Gastrocnemius medialis (tissue), 4 donors: ENCODE data around the gene TMCC2. TPM values are rescaled to one million over a fixed set of nuclear protein-coding genes. Genes with fewer than 3 reads are reported as not detected.

Experiments
- ATAC-seq, 2 donors: fragments of 150-250 bp; one replicate each; pipeline ENCODE4 v1.9.1; 2016
- DNase-seq, 2 donors: peaks; one replicate each; pipeline ENCODE4 v3.0.0-alpha.2; 2019
- H3K27ac ChIP-seq, 4 donors: fragments of 200-600 bp; sonication (generic); 1 replicate in 1 of 4; 2 replicates in 3 of 4; pipeline ENCODE4 v1.5.1; 2016 to 2018; ENCODE audit warnings: mild to moderate bottlenecking in 2 of 4, moderate library complexity in 1 of 4
- H3K27me3 ChIP-seq, 3 donors: fragments of 200-600 bp; sonication (generic) in 2 of 3; 1 replicate in 1 of 3; 2 replicates in 2 of 3; pipeline versions ENCODE4 v1.5.1 to v1.6.0; 2016 to 2019; ENCODE audit warnings: mild to moderate bottlenecking in 1 of 3, moderate library complexity in 1 of 3
- H3K36me3 ChIP-seq, 2 donors: fragments of 200-600 bp; sonication (generic) in 1 of 2; one replicate each; pipeline ENCODE4 v1.5.1; 2017 to 2018
- H3K4me1 ChIP-seq, 2 donors: fragments of 200-600 bp; sonication (generic) in 1 of 2; one replicate each; pipeline ENCODE4 v1.5.1; 2016 to 2017; ENCODE audit warnings: mild to moderate bottlenecking in 2 of 2
- H3K4me3 ChIP-seq, 4 donors: fragments of 200-600 bp; sonication (generic) in 3 of 4; 1 replicate in 1 of 4; 2 replicates in 3 of 4; pipeline ENCODE4 v1.5.1; 2016 to 2019; ENCODE audit warnings: mild to moderate bottlenecking in 2 of 4
- H3K9me3 ChIP-seq, 3 donors: fragments of 200-600 bp; sonication (generic) in 2 of 3; 1 replicate in 1 of 3; 2 replicates in 2 of 3; pipeline ENCODE4 v1.5.1; 2016 to 2019
- CTCF ChIP-seq, 5 experiments: fragments of 450-650 bp in 3 of 5; fragments of 200-600 bp in 2 of 5; sonication (generic) in 2 of 5; IDR thresholded peaks in 4 of 5; conservative IDR thresholded peaks in 1 of 5; 1 replicate in 4 of 5; 2 replicates in 1 of 5; pipeline ENCODE4 v1.5.1; 2016 to 2019; ENCODE audit warnings: antibody characterized with exemption in 5 of 5, mild to moderate bottlenecking in 3 of 5, moderate library complexity in 3 of 5
- POLR2A ChIP-seq, 2 donors: fragments of 450-650 bp; IDR thresholded peaks; one replicate each; pipeline ENCODE4 v1.6.1; 2017; ENCODE audit warnings: antibody characterized with exemption in 2 of 2, mild to moderate bottlenecking in 2 of 2, moderate library complexity in 2 of 2
- in situ Hi-C, 4 donors: fragments of 200-750 bp; cut with MboI; loops; one replicate each; pipeline versions ENCODE4 v1.15.0 to v1.8.0; 2017; ENCODE audit warnings: low sequenced_read_pairs in 4 of 4
- intact Hi-C: fragments of 100-400 bp; cut with DNase I; formaldehyde crosslinking; loops from one replicate; pipeline ENCODE4 v1.15.1; 2023; ENCODE audit warnings: low total_unique reads
- total RNA-seq, 4 donors: library from RNA; depleted of rRNA; stranded (reverse); fragments of >200 nt; gene quantifications; one replicate each; pipeline versions ENCODE4 v1.1.0 to v1.2.3, GENCODE V29; 2016

TMCC2 gene
- total RNA-seq, 4 donors from 2014 or later: 1.1 to 7.6 (median 5.6) TPM

- in situ Hi-C loops: no loop called here
- Histone ChIP-seq H3K4me1 (peaks cover 71 to 82% of the 10 kb centered on the region in 2 donors), H3K27me3 (no peaks in the 10 kb centered on the region), H3K36me3 (no peaks in the 10 kb centered on the region), H3K27ac (peak overlapping the region; percentile 71 to 86 (median 82)), H3K4me3 (no peak overlapping the region), H3K9me3 (no peaks in the 10 kb centered on the region)
- ATAC-seq (peak in 1 of 2 donors; percentile 1), DNase-seq (no peak)
- intact Hi-C loops: loop anchor here (2.0 kb wide), 1 partner anchor 14 kb away; no protein-coding TSS in a partner anchor
- TF ChIP-seq CTCF (IDR thresholded peaks at IDR 0.05 in 4 of 5, conservative IDR thresholded peaks at IDR 0.05 in 1 of 5) (no peak), POLR2A (IDR thresholded peaks at IDR 0.05) (no peak)
Observed at GRCh38 chr1:205236526-205236925, 8.8 kb downstream of the TMCC2 start.

GRCh38 chr1:205236951-205237475 is 9.3 kb downstream of the TMCC2 start:
- ATAC-seq (no peak), DNase-seq (no peak)
- Histone ChIP-seq H3K4me1 (peaks cover 72 to 81% of the 10 kb centered on the region in 2 donors), H3K4me3 (no peak overlapping the region), H3K27ac (peak overlapping the region; percentile 71 to 86 (median 82)), H3K27me3 (no peaks in the 10 kb centered on the region), H3K9me3 (no peaks in the 10 kb centered on the region), H3K36me3 (no peaks in the 10 kb centered on the region)
- intact Hi-C loops (loop anchor here (2.0 kb wide), 1 partner anchor 14 kb away; no protein-coding TSS in a partner anchor), in situ Hi-C loops (no loop called here)
- TF ChIP-seq POLR2A (IDR thresholded peaks at IDR 0.05): no peak
- TF ChIP-seq CTCF (IDR thresholded peaks at IDR 0.05 in 4 of 5, conservative IDR thresholded peaks at IDR 0.05 in 1 of 5): no peak

- ATAC-seq (peak; percentile 26 to 32), DNase-seq (no peak)
- no peaks in the 10 kb centered on the region for H3K36me3 ChIP-seq
- TF ChIP-seq CTCF (IDR thresholded peaks at IDR 0.05 in 4 of 5, conservative IDR thresholded peaks at IDR 0.05 in 1 of 5): no peak
- H3K4me3 ChIP-seq: no peak overlapping the region
- H3K9me3 ChIP-seq: no peaks in the 10 kb centered on the region
- H3K27ac ChIP-seq: peak overlapping the region; percentile 71 to 86 (median 82)
- H3K27me3 ChIP-seq: no peaks in the 10 kb centered on the region
- peaks cover 75 to 82% of the 10 kb centered on the region in 2 donors for H3K4me1 ChIP-seq
- in situ Hi-C loops (no loop called here), intact Hi-C loops (loop anchor here (2.0 kb wide), 1 partner anchor 13 kb away; no protein-coding TSS in a partner anchor)
Observed at GRCh38 chr1:205237526-205238484, 10.1 kb downstream of the TMCC2 start.

- Histone ChIP-seq H3K27ac (peak overlapping the region; percentile 71 to 86 (median 82)), H3K4me1 (peaks cover 86 to 95% of the 10 kb centered on the region in 2 donors), H3K27me3 (no peaks in the 10 kb centered on the region), H3K36me3 (no peaks in the 10 kb centered on the region), H3K9me3 (no peaks in the 10 kb centered on the region), H3K4me3 (no peak overlapping the region)
- TF ChIP-seq POLR2A (IDR thresholded peaks at IDR 0.05): no peak
- no peak for TF ChIP-seq CTCF (IDR thresholded peaks at IDR 0.05 in 4 of 5, conservative IDR thresholded peaks at IDR 0.05 in 1 of 5)
- no peak for DNase-seq
- ATAC-seq: no peak
- intact Hi-C loops (loop anchor here (1.0 kb wide), 1 partner anchor 8 kb away; no protein-coding TSS in a partner anchor), in situ Hi-C loops (no loop called here)
Observed at GRCh38 chr1:205239078-205239477, 11.3 kb downstream of the TMCC2 start.
